ENCODE results near the gene UGGT1. TPM values are rescaled to one million over a fixed set of nuclear protein-coding genes. Genes with fewer than 3 reads are reported as not detected.
"Not testable (repeated sequence)": the region's sequence is repeated elsewhere in the genome, so short reads cannot be mapped to it uniquely, and the experiment has no call there.

UGGT1 gene
- polyA plus RNA-seq, 1 donor, result 25.3 TPM

DNA sequence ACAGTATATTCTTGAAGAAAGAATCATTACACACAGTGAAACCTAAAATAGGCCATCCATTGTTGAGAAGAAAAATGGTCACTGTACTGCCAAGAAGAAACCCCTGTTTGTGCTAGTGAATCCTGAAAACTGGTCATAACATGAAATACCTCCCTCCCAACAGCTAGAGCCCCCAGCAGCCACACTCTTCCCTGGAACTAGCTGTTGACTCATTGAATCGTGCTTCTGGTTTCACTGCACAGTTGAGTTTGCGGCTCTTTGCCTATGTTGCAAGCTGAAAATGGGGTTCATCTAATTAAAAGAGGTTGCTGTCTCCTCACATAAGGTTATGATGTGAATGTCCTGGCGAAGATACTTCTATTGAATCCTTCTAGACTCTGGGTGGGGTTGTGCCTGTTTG, 86.3 kb downstream of the UGGT1 start:
- DNase-seq (ENCODE audit: low read depth), result no peak

DNA sequence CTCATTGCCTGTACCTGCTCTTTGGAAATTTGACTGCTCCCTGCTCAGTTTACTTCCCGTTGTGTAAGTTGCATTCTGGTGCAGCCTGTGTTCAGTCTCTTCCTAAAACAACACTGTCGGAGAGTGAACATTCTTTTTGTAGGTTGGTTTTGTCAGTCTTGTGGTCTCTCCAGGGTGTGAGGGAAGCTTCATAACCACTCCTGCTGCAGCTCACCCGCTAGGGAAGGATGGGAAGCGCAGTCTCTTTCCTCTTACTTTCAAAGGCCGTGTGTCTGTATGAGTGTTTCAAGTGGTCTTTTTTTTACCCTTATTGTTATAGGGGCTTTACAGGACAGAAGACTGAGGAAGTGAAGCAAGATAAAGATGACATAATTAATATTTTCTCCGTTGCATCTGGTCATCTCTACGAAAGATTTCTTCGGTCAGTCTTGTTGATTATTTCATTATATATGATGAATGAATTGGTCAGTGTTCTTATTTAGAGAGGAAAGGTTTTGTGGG, 87.2 kb downstream of the UGGT1 start:
- DNase-seq (ENCODE audit: low read depth), result no peak

DNA sequence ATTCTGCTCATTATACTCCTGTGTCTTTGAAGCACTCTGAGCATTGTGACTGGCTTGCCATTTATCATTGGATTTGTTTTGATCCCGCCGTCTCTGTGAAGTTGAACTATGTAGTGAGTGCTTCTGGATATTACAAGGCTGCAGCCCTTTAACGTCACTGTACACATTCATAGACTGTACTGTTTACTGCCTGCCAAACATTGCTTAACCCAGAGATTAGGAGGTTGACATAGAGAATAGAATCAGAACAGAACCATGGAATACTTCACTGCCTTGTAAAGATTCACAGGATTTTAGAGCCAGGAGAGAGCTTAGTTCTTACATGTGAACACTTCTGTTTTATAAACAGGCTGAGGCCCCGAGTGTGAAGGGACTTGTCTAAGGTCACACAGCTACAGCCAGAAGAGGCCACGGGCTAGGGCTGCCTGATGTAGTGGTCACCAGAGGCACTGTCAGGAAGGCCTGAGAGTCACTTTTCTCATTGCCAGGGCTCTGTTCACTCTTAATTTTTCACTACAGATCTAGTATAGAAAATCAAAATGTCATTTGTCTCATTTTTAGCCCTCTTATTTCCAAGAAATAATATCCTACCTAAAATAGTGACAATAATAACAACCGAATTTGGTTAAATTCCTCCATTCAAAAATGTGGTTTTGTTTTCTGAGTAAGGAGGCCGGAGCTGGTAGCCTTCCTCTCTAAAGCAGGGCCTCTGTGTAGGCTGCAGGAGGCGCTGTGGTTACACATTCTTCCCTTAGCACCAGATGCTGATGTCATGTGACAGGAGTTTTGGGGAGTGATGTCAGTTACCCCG, 87.9 kb downstream of the UGGT1 start:
- peak; percentile 31 for DNase-seq (ENCODE audit: low read depth)

GRCh38 chr2:128179461-128179755, 88.4 kb downstream of the UGGT1 start:
- no peak for DNase-seq (ENCODE audit: low read depth)

DNA sequence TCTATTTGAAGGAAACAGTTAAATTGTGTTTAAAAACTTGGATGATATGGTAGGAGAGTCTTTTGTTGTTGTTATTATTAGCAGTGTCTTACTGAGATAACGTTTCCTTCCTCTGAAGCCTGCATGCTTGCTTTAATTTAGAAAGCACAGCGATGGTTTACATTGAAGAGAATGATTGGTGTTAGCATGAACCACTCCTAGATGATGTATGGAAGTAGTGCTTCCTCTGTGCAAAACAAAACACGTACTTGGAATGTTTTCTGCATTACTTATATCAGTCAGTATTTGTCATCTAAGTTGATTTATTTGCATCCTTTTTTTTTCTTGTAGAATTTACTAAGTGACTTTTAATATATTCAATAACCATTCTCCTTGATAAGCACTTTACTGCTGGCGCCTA, 89.0 kb downstream of the UGGT1 start:
- DNase-seq (ENCODE audit: low read depth), result no peak

- no peak for DNase-seq (ENCODE audit: low read depth)
These were observed 94.6 kb downstream of the UGGT1 start for GRCh38 chr2:128185576-128185975.

DNA sequence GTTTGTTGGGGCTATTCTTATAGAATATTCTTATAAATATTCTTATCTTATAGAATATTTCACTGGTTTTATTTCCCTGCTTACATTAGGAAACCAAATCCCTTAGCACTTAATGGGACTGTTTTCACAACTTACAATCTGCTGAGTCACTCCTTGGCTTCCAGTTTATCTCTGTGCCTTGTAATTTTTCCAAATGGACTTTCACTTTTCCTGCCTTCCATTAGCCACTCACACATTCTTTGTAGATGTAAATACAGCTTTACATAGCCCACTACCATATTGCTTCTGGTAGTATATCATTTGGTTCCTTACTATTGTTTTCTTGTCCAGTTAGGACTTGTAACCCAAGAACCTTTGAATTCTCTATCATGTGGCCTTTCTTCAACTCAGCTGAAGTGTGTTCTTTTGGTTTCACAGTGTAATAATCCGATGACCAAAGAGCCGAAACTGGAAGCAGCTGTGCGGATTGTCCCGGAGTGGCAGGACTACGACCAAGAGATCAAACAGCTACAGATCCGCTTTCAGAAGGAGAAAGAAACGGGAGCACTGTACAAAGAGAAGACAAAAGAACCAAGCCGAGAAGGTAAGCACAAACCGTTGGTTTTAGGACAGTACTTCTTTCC, 96.1 kb downstream of the UGGT1 start:
- no peak for DNase-seq (ENCODE audit: low read depth)

GRCh38 chr2:128195435-128195984, 104.5 kb downstream of the UGGT1 start:
- no peak for DNase-seq (ENCODE audit: low read depth)

DNA sequence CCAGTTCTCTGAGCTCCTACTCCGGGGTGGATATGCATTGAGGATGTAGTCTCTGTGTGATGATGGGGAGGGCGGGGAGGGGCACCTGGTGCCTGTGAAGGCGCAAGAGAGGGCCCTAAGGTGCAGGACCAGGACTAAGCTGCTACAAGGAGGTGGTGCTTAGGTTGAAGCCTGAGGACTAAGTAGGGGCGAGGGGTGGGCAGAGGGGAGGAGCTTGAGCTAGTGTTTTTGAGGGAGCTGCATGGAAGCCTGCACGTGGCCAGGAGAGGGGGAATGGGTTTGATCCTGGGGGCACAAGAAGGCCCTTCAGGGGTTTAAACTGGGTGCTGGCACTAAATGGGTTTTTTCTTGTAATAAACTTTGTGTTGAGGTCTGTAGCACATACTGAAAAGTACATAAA, 105.0 kb downstream of the UGGT1 start:
- no peak for DNase-seq (ENCODE audit: low read depth)

- DNase-seq (ENCODE audit: low read depth), result peak; percentile 17
These were observed 105.5 kb downstream of the UGGT1 start for GRCh38 chr2:128196471-128196931.

GRCh38 chr2:128197059-128197458, 106.1 kb downstream of the UGGT1 start:
- DNase-seq (ENCODE audit: low read depth), result no peak

- no peak for DNase-seq (ENCODE audit: low read depth)
These were observed 107.7 kb downstream of the UGGT1 start for GRCh38 chr2:128198656-128199055.

- no peak for DNase-seq (ENCODE audit: low read depth)
These were observed 108.1 kb downstream of the UGGT1 start for GRCh38 chr2:128199141-128199540.

- no peak for DNase-seq (ENCODE audit: low read depth)
These were observed 111.8 kb downstream of the UGGT1 start for GRCh38 chr2:128202791-128203190.

DNA sequence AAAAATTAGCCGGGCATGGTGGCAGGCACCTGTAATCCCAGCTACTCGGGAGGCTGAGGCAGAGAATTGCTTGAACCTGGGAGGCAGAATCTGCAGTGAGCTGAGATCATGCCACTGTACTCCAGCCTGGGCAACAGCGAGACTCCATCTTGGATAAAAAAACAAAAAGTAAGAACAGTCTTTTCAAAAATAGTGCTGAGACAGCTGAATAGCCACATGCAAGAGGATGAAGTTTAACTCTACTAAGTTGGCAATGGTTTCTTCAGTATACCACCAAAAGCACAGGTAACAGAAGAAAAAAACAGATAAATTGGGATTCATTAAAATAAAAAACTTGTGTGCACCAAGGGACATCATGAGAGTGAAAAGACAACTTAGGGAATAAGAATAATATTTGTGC, 115.2 kb downstream of the UGGT1 start:
- no peak for DNase-seq (ENCODE audit: low read depth)

DNA sequence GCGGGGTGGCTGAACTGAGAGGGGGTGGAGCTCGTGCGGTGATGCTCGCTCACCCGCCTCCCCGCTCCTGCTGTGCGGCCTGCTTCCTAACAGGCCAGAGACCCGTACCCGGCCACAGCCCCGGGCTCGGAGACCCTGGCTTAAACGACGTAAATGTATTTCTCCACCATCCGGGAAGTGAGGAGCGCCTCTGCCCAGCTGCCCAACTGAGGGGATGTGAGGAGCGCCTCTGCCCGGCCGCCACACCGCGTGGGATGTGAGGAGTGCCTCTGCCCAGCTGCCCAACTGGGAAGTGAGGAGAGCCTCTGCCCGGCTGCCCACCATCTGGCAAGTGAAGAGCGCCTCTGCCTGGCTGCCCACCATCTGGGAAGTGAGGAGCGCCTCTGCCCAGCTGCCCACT, 117.0 kb downstream of the UGGT1 start:
- no peak for DNase-seq (ENCODE audit: low read depth)

DNA sequence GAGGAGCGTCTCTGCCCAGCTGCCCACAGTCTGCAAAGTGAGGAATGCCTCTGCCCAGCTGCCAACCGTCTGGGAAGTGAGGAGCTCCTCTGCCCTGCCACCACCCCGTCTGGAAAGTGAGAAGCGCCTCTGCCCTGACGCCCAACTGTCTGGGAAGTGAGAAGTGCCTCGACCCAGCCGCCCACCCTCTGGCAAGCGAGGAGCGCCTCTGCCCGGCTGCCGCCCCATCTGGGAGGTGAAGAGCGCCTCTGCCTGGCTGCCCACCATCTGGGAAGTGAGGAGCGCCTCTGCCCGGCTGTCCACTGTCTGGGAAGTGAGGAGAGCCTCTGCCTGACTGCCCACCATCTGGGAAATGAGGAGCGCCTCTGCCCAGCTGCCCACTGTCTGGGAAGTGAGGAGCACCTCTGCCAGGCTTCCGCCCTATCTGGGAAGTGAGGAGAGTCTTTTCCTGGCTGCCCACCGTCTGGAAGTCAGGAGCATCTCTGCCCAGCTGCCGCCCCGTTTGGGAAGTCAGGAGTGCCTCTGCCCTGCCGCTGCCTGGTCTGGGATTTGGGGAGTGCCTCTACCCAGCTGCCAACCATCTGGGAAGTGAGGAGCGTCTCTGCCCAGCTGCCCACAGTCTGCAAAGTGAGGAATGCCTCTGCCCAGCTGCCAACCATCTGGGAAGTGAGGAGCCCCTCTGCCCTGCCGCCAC, 117.8 kb downstream of the UGGT1 start:
- DNase-seq (ENCODE audit: low read depth), result not testable (repeated sequence)

GRCh38 chr2:128214251-128214650, 123.3 kb downstream of the UGGT1 start:
- no peak for DNase-seq (ENCODE audit: low read depth)

DNA sequence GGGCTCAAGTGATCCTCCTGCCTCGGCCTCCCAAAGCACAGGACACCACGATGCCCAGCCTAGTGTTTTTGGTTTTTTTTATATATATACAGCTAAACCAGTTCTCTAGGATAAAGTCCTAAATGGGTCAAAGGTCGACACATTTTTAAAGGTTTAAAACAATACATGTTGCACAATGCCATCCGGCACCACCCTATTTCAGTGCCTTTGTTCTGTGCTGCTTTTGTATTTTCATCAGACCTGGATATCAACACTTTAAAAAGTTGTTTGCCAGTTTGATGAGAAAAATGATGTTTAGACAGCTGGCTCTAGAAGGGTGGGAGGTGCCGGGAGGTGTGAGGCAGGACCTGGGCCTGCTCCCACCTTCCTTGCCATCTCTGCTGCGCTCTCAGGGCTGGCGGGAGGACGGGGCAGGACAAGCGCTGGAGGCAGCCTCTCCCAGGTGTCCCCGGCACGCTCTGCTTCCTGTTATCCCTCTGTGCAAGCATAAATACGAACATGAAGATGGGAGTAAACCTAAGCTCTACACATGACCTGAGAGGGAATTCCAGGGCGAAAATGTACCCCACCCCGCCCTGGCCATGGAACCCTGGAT, 124.0 kb downstream of the UGGT1 start:
- DNase-seq (ENCODE audit: low read depth), result no peak

DNA sequence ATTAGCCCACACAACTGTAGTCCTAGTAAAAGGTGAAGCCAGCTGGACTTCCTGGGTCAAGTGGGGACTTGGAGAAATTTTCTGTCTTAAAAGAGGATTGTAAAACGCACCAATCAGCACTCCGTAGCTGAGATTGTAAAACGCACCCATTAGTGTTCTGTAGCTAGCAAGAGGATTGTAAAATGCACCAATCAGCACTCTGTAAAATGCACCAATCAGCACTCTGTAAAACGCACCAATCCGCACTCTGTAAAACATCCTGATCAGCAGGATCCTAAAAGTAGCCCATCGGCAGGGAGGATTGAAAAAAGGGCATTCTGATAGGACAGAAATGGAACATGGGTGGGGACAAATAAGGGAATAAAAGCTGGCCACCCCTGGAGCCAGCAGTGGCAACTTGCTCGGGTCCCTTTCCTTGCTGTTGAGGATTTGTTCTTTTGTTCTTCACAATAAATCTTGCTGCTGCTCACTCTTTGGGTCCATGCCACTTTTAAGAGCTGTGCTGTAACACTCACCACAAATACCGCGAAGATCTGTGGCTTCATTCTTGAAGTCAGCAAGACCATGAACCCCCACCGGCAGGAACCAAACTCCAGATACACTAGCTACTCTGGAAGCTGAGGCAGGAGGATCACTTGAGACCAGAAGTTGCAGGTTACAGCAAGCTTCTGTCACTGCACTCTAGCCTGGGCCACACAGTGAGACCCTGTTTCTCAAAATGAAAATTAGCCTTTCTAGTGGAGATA, 125.1 kb downstream of the UGGT1 start:
- DNase-seq (ENCODE audit: low read depth), result no peak

DNA sequence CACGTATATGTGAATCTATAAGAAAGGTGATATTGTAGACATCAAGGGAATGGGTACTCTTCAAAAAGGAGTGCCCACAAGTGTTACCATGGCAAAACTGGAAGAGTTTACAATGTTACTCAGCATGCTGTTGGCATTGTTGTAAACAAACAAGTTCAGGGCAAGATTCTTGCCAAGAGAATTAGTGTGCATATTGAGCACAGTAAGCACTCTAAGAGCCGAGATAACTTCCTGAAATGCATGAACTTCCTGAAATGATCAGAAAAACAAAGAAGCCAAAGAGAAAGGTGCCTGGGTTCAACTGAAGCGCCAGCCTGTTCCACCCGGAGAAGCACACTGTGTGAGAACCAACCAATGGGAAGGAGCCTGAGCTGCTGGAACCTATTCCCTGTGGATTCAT, 126.7 kb downstream of the UGGT1 start:
- DNase-seq (ENCODE audit: low read depth), result no peak
